CD8-positive, alpha-beta memory T cell (primary cell): ENCODE results near the gene OCA2. TPM values are rescaled to one million over a fixed set of nuclear protein-coding genes. Genes with fewer than 3 reads are reported as not detected.
"Not testable (repeated sequence)": the region's sequence is repeated elsewhere in the genome, so short reads cannot be mapped to it uniquely, and the experiment has no call there.

ENCODE experiments used
- CTCF ChIA-PET: fragments of 350-600 bp; sonication (Branson Sonifier 250); formaldehyde crosslinking; loops from one replicate; lab custom pipeline; 2021; ENCODE audit warnings: antibody characterized with exemption; lab: Charles Lee
- POLR2A ChIA-PET: fragments of 350-600 bp; sonication (Branson Sonifier 250); formaldehyde crosslinking; loops from one replicate; lab custom pipeline; 2021; ENCODE audit warnings: antibody characterized with exemption; lab: Charles Lee
- DNase-seq, 5 donors: peaks; one replicate each; pipeline versions ENCODE4 v3.0.0 to v3.0.0-alpha.2; 2020 to 2022; ENCODE audit warnings: mixed read lengths in 1 of 5
- H3K27ac ChIP-seq: one replicate; pipeline ENCODE4 v1.7.0; 2013; ENCODE audit warnings: low read depth, mild to moderate bottlenecking, low read length, moderate library complexity
- H3K27me3 ChIP-seq: 2 replicates; pipeline ENCODE4 v1.7.0; 2013; ENCODE audit warnings: low read length, mild to moderate bottlenecking; ENCODE audit not compliant: insufficient read depth, poor library complexity, severe bottlenecking
- H3K36me3 ChIP-seq: 2 replicates; pipeline ENCODE4 v1.7.0; 2013; ENCODE audit warnings: mild to moderate bottlenecking, low read length, moderate library complexity; ENCODE audit not compliant: insufficient read depth
- H3K4me1 ChIP-seq: 2 replicates; pipeline ENCODE4 v1.7.0; 2013; ENCODE audit warnings: mild to moderate bottlenecking, low read length, moderate library complexity; ENCODE audit not compliant: insufficient read depth
- H3K4me3 ChIP-seq: 2 replicates; pipeline ENCODE4 v1.7.0; 2013; ENCODE audit warnings: mild to moderate bottlenecking, low read length
- H3K9me3 ChIP-seq: 2 replicates; pipeline ENCODE4 v1.7.0; 2013; ENCODE audit warnings: mild to moderate bottlenecking, low read length
- H3K27ac Mint-ChIP-seq, 8 donors: one replicate each; pipeline ENCODE4 v1.8.0; 2020 to 2021; ENCODE audit warnings: mixed read lengths in 8 of 8, mild to moderate bottlenecking in 6 of 8, inconsistent platforms in 3 of 8, moderate library complexity in 3 of 8
- H3K27me3 Mint-ChIP-seq, 2 donors: one replicate each; pipeline ENCODE4 v1.8.0; 2020 to 2021; ENCODE audit warnings: mixed read lengths in 2 of 2, mild to moderate bottlenecking in 1 of 2, moderate library complexity in 1 of 2
- H3K36me3 Mint-ChIP-seq, 3 donors: one replicate each; pipeline ENCODE4 v1.8.0; 2020 to 2021; ENCODE audit warnings: mixed read lengths in 3 of 3, inconsistent platforms in 1 of 3, mild to moderate bottlenecking in 1 of 3
- H3K4me1 Mint-ChIP-seq, 3 donors: one replicate each; pipeline ENCODE4 v1.8.0; 2020 to 2021; ENCODE audit warnings: mixed read lengths in 3 of 3, inconsistent platforms in 1 of 3, mild to moderate bottlenecking in 1 of 3
- H3K4me3 Mint-ChIP-seq, 7 donors: one replicate each; pipeline ENCODE4 v1.8.0; 2020 to 2021; ENCODE audit warnings: mixed read lengths in 7 of 7, mild to moderate bottlenecking in 6 of 7, moderate library complexity in 4 of 7, inconsistent platforms in 2 of 7
- H3K9me3 Mint-ChIP-seq, 5 donors: one replicate each; pipeline ENCODE4 v1.8.0; 2020 to 2022; ENCODE audit warnings: mixed read lengths in 5 of 5, mild to moderate bottlenecking in 3 of 5, moderate library complexity in 2 of 5, inconsistent platforms in 1 of 5
- polyA plus RNA-seq: library from polyadenylated mRNA; unstranded; fragments of 300-500 nt; fragmentation: Illumina TruSeq; gene quantifications from one replicate; pipeline ENCODE4 v1.2.3, GENCODE V29; 2021
- total RNA-seq, 2 experiments: library from RNA; stranded (reverse); gene quantifications; one replicate each; pipeline ENCODE4 v1.2.3, GENCODE V29; 2021

The OCA2 gene
- total and polyA plus RNA-seq, 3 experiments from 2014 or later: not detected

DNA sequence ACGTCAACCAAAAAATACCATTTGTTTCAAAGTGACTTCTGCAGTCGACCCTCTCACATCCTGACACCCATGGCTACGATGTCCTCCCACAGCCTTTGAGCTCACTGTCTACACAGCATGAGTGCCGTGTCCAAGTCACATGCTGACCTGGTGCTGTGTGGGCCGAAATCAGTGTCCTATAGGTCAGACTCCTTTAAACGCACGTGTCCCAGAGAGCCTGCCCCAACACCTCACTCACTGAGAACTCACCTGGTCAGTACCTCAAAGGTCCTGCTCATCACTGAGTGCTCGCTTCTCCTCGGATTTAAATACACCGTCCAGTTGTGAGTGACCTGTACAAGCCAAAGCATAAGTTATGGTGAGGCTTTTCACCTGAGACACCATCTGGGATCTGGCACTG lies 83.3 kb downstream of the OCA2 start:
- no peaks in the 10 kb centered on the region for H3K4me1 Mint-ChIP-seq
- ChIA-PET CTCF (no interaction called here), POLR2A (no interaction called here)
- H3K27ac ChIP-seq: no peak overlapping the region
- H3K27ac Mint-ChIP-seq: no peak overlapping the region
- no peaks in the 10 kb centered on the region for H3K4me1 ChIP-seq
- no peak overlapping the region for H3K4me3 ChIP-seq
- no peaks in the 10 kb centered on the region for H3K36me3 Mint-ChIP-seq
- peaks cover 0 to 2% (median 0%) of the 10 kb centered on the region in 5 donors for H3K9me3 Mint-ChIP-seq
- no peak overlapping the region for H3K4me3 Mint-ChIP-seq
- no peaks in the 10 kb centered on the region for H3K27me3 ChIP-seq
- DNase-seq: no peak
- no peaks in the 10 kb centered on the region for H3K36me3 ChIP-seq
- no peaks in the 10 kb centered on the region for H3K9me3 ChIP-seq
- no peaks in the 10 kb centered on the region for H3K27me3 Mint-ChIP-seq

DNA sequence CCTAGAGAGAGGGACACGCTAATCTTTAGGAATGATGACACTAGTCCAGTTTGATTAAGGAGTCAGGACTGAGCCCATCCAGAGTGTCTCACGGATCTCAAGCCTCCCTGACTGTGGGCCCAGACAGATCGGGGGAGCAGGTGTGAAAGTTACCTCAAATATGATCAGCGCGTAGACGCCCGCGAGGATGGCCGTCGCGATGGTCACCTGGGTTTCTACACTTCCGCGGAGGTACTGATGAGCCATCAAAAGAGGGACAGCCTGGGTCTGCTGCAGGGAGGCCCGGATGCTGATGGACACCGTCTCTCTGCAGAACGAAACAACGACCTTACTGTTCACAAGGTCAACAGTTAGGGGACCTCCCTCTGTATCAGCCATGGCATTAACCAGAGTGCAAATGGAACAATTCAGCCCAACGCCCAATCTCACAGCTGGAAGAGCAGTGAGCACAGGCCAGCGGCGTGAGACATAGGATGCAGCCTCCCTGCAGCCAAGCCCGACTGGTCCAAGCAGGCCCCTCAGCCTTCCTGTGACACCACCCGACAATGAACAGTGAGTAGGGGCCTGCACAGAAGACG lies 84.4 kb downstream of the OCA2 start:
- Mint-ChIP-seq H3K9me3 (peaks cover 0 to 3% (median 0%) of the 10 kb centered on the region in 5 donors), H3K36me3 (no peaks in the 10 kb centered on the region), H3K27ac (no peak overlapping the region), H3K4me3 (no peak overlapping the region), H3K27me3 (no peaks in the 10 kb centered on the region), H3K4me1 (no peaks in the 10 kb centered on the region)
- no peaks in the 10 kb centered on the region for H3K36me3 ChIP-seq
- no peak overlapping the region for H3K27ac ChIP-seq
- no peak for DNase-seq
- H3K4me3 ChIP-seq: no peak overlapping the region
- no peaks in the 10 kb centered on the region for H3K27me3 ChIP-seq
- POLR2A ChIA-PET: no interaction called here
- H3K9me3 ChIP-seq: no peaks in the 10 kb centered on the region
- CTCF ChIA-PET: no interaction called here
- H3K4me1 ChIP-seq: no peaks in the 10 kb centered on the region

DNA sequence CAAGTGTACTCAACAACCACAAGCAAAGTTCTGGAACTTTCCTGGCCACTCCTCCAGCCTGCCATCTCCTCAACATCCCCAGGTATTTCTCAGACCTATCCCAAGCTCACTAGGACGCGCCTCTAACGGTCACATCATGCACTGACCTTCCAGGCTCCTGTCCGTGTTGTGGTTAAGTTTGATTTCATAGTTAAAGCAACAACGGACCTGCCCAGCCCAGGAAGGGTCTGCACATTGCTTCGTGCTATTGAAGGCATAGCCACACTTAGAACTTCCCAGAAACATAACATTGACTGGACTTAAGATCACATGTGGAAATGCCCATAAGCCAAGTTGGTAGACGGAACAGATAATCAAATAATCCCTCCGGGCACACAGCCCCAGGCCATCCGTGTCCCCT lies 85.1 kb downstream of the OCA2 start:
- no peaks in the 10 kb centered on the region for H3K27me3 ChIP-seq
- no peak for DNase-seq
- Mint-ChIP-seq H3K36me3 (no peaks in the 10 kb centered on the region), H3K27ac (no peak overlapping the region), H3K4me3 (no peak overlapping the region), H3K4me1 (no peaks in the 10 kb centered on the region), H3K27me3 (no peaks in the 10 kb centered on the region), H3K9me3 (peaks cover 0 to 3% (median 0%) of the 10 kb centered on the region in 5 donors)
- no peak overlapping the region for H3K27ac ChIP-seq
- H3K9me3 ChIP-seq: no peaks in the 10 kb centered on the region
- H3K36me3 ChIP-seq: no peaks in the 10 kb centered on the region
- H3K4me1 ChIP-seq: no peaks in the 10 kb centered on the region
- CTCF ChIA-PET: no interaction called here
- H3K4me3 ChIP-seq: no peak overlapping the region
- POLR2A ChIA-PET: no interaction called here

DNA sequence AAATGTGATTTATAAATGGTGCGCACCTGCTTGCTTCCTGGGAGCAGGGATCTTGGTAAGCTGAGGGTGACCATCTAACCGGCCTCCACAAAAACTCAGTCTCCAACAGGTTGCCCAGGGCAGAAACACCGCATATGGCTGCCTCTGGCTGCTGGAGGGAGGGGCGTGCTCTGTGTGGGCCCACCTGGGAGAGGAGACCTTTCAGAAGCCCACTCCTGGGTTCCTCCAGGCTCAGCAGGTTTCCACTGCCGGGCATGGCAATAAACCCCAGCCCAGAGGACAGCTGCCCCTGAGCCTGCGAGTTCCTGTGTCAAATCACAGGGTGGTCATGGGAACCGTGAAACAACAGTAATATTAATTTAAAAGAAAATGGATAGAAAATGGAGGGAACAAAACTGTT lies 85.6 kb downstream of the OCA2 start:
- H3K4me1 ChIP-seq: no peaks in the 10 kb centered on the region
- Mint-ChIP-seq H3K27ac (no peak overlapping the region), H3K36me3 (no peaks in the 10 kb centered on the region), H3K9me3 (peaks cover 0 to 3% (median 0%) of the 10 kb centered on the region in 5 donors), H3K27me3 (no peaks in the 10 kb centered on the region), H3K4me3 (no peak overlapping the region), H3K4me1 (no peaks in the 10 kb centered on the region)
- ChIA-PET POLR2A (no interaction called here), CTCF (no interaction called here)
- H3K4me3 ChIP-seq: no peak overlapping the region
- no peaks in the 10 kb centered on the region for H3K36me3 ChIP-seq
- no peak overlapping the region for H3K27ac ChIP-seq
- H3K27me3 ChIP-seq: no peaks in the 10 kb centered on the region
- no peaks in the 10 kb centered on the region for H3K9me3 ChIP-seq
- no peak for DNase-seq

DNA sequence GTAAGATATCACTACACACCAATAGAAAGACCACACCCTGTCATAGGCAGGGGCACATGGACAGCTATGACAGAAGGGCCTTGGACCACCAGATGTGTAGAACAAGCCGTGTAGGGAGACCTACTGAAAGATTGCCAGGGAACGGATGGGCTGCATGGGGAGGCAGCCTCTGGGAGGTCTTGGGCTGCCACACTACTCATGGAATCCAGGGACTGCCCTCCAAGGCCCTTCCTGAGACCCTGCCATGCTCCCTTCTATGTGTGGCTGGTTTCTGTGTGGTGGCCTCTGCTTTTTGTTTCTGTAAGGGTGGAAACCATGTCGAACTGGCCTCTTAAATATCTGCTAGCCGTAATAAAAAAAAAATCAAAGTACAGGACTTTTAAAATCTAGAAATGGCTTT lies 86.9 kb downstream of the OCA2 start:
- DNase-seq: no peak
- no peaks in the 10 kb centered on the region for H3K4me1 Mint-ChIP-seq
- H3K9me3 Mint-ChIP-seq: peaks cover 0 to 1% (median 0%) of the 10 kb centered on the region in 5 donors
- no peaks in the 10 kb centered on the region for H3K27me3 Mint-ChIP-seq
- Histone ChIP-seq H3K4me3 (no peak overlapping the region), H3K27ac (no peak overlapping the region), H3K27me3 (no peaks in the 10 kb centered on the region), H3K4me1 (no peaks in the 10 kb centered on the region), H3K9me3 (no peaks in the 10 kb centered on the region), H3K36me3 (no peaks in the 10 kb centered on the region)
- ChIA-PET CTCF (no interaction called here), POLR2A (no interaction called here)
- no peak overlapping the region for H3K4me3 Mint-ChIP-seq
- peak overlapping the region in 1 of 8 donors; percentile 21 for H3K27ac Mint-ChIP-seq
- no peaks in the 10 kb centered on the region for H3K36me3 Mint-ChIP-seq

DNA sequence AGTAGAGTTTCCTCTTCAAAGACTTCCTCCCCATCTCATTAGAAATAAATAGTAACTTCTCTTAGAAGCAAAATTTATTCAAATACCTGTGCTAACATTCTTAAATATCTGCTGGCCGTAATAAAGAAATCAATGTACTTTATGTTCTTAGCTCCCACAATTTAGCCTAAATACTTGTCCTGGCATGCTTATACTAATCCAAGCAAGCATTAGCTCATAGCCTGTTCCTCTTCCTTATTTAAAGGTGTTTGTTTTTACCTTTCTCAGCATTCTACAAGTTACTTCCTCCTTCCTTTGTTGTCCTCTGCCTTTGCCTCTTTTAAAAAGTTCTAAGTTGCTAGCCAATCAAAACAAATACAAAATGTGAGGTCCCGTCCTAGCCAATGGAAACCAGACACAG lies 90.9 kb downstream of the OCA2 start:
- H3K36me3 Mint-ChIP-seq, H3K27me3 ChIP-seq, POLR2A ChIA-PET, H3K27ac ChIP-seq, H3K4me1 ChIP-seq, H3K9me3 ChIP-seq, H3K4me1 Mint-ChIP-seq, CTCF ChIA-PET, H3K4me3 Mint-ChIP-seq, DNase-seq, H3K36me3 ChIP-seq, H3K27me3 Mint-ChIP-seq, H3K27ac Mint-ChIP-seq, H3K4me3 ChIP-seq, H3K9me3 Mint-ChIP-seq: not testable (repeated sequence)

DNA sequence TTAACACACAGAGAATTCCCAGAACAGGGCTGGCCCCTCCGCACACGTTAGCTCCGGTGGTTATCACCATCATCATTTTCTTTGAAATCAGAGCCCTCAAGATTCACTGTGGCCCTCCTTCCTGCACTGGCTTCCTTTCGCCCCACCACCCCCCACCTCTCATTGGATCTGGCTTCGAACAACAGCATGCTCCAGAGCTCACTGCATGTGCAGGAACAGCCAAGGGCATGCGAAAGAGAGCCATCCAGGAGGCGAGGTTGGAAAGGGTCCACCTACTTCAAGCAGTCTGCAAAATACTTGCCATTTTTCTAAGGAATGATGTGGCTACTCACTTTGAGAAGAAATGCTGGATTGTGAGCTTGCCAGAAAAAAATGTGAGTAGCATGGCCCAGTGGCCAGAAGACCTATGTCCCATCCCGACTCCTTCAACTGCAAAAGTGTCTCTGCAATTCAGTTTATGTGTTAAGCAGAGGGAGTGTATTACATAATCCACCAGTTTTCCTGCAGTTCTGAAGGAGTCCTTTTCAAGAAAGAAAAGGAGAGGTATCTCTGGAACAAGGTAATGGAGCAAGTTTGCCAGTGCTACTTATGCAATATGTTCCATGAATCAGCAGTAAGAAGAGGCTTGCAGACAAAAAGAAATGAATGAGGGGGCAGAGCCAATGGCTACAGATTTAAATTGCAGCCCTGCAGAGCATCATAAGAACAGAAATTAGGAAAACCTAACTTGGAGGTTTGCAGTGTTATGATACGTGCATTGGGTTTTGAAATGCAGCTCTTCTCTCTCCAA lies 92.8 kb downstream of the OCA2 start:
- no peaks in the 10 kb centered on the region for H3K36me3 Mint-ChIP-seq
- no peaks in the 10 kb centered on the region for H3K4me1 Mint-ChIP-seq
- no peak overlapping the region for H3K27ac Mint-ChIP-seq
- no peak overlapping the region for H3K4me3 Mint-ChIP-seq
- H3K27me3 ChIP-seq: no peaks in the 10 kb centered on the region
- CTCF ChIA-PET: no interaction called here
- DNase-seq: no peak
- no peaks in the 10 kb centered on the region for H3K4me1 ChIP-seq
- peaks cover 0 to 6% (median 3%) of the 10 kb centered on the region in 5 donors for H3K9me3 Mint-ChIP-seq
- H3K4me3 ChIP-seq: no peak overlapping the region
- POLR2A ChIA-PET: no interaction called here
- no peaks in the 10 kb centered on the region for H3K27me3 Mint-ChIP-seq
- no peak overlapping the region for H3K27ac ChIP-seq
- no peaks in the 10 kb centered on the region for H3K9me3 ChIP-seq
- H3K36me3 ChIP-seq: no peaks in the 10 kb centered on the region

DNA sequence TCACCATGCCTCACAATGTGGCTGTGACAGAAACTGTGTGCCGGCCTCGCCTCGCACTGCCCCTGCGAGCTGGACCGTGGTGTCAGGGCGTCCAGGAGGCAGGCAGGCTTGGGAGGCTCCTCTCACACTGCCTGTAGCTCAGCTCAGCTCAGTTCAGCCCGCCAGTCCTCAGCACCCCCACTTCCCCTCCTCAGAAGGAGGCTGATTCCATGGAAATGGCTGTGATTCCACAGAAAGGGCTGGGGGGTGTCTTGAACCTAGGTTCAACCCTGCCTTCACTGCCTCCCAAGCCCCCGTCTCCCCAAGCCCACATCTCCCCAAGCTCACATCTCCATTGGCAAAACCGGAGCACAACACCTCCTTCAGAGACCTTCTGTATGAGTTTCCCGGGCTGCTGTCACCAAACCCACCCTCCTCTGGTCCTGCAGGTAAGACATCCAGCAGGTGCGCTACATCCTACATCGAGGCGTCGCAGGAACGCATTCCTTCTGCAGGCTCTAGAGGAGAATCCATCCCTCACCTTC lies 94.0 kb downstream of the OCA2 start:
- ChIA-PET POLR2A (no interaction called here), CTCF (no interaction called here)
- DNase-seq: no peak
- H3K27me3 ChIP-seq: no peaks in the 10 kb centered on the region
- peaks cover 0 to 5% (median 3%) of the 10 kb centered on the region in 5 donors for H3K9me3 Mint-ChIP-seq
- H3K9me3 ChIP-seq: no peaks in the 10 kb centered on the region
- peaks cover 0 to 1% of the 10 kb centered on the region in 2 donors for H3K27me3 Mint-ChIP-seq
- no peaks in the 10 kb centered on the region for H3K4me1 Mint-ChIP-seq
- no peaks in the 10 kb centered on the region for H3K36me3 Mint-ChIP-seq
- H3K4me1 ChIP-seq: no peaks in the 10 kb centered on the region
- H3K27ac Mint-ChIP-seq: no peak overlapping the region
- H3K4me3 ChIP-seq: no peak overlapping the region
- no peak overlapping the region for H3K27ac ChIP-seq
- H3K4me3 Mint-ChIP-seq: no peak overlapping the region
- no peaks in the 10 kb centered on the region for H3K36me3 ChIP-seq
